ENCODE data around the gene SLC35E3. TPM values are rescaled to one million over a fixed set of nuclear protein-coding genes. Genes with fewer than 3 reads are reported as not detected.
"Not testable (repeated sequence)": the region's sequence is repeated elsewhere in the genome, so short reads cannot be mapped to it uniquely, and the experiment has no call there.

The SLC35E3 gene
- total RNA-seq, 4 donors from 2014 or later = 0.92 to 2.7 (median 1.6) TPM

DNA sequence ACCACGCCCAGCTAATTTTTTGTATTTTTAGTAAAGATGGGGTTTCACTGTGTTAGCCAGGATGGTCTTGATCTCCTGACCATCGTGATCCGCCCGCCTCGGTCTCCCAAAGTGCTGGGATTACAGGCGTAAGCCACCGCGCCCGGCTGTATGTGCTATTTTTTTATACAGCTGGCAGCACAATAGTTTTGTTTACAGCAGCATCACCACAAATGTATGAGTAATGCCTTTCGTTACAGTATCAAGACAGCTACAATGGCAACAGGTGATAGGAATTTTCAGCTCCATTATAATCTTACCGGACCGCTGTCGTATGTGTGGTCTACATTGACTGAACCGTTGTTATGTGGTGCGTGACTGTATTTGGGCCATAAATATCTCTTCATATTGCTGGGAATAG, 50.4 kb downstream of the SLC35E3 start:
- ATAC-seq (no peak), DNase-seq (no peak)
- Histone ChIP-seq H3K9me3 (no peaks in the 10 kb centered on the region), H3K36me3 (no peaks in the 10 kb centered on the region), H3K27ac (no peak overlapping the region), H3K4me3 (no peak overlapping the region), H3K4me1 (no peaks in the 10 kb centered on the region), H3K27me3 (no peaks in the 10 kb centered on the region)
- intact Hi-C loops (cut with DNase I; ENCODE audit: low total_unique reads) = no loop called here
- no peak for TF ChIP-seq POLR2A (IDR thresholded peaks at IDR 0.05)
- TF ChIP-seq, protein P1, sequence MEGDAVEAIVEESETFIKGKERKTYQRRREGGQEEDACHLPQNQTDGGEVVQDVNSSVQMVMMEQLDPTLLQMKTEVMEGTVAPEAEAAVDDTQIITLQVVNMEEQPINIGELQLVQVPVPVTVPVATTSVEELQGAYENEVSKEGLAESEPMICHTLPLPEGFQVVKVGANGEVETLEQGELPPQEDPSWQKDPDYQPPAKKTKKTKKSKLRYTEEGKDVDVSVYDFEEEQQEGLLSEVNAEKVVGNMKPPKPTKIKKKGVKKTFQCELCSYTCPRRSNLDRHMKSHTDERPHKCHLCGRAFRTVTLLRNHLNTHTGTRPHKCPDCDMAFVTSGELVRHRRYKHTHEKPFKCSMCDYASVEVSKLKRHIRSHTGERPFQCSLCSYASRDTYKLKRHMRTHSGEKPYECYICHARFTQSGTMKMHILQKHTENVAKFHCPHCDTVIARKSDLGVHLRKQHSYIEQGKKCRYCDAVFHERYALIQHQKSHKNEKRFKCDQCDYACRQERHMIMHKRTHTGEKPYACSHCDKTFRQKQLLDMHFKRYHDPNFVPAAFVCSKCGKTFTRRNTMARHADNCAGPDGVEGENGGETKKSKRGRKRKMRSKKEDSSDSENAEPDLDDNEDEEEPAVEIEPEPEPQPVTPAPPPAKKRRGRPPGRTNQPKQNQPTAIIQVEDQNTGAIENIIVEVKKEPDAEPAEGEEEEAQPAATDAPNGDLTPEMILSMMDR (IDR thresholded peaks at IDR 0.05 in 4 of 5, conservative IDR thresholded peaks at IDR 0.05 in 1 of 5) = no peak
- in situ Hi-C loops (cut with MboI; ENCODE audit: low sequenced_read_pairs in 4 of 4) = no loop called here

DNA sequence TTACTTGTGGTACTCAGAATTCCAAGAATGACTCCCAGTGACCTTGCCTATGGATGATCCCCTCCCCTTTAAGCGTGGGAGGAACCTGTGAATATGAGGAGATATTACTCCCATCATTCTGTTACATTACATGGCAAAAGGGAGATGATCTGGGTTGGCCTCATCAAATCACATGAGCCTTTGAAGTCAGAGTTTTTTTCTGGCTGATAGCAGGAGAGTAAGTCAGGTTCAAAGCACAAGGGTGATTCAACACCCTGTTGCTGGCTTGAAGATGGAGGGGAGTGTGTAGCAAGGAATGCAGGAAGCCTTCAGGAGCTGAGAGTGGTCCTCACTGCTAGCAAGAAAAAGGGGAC, 52.9 kb downstream of the SLC35E3 start:
- DNase-seq (no peak), ATAC-seq (no peak)
- Histone ChIP-seq H3K4me3 (no peak overlapping the region), H3K27me3 (no peaks in the 10 kb centered on the region), H3K4me1 (no peaks in the 10 kb centered on the region), H3K36me3 (no peaks in the 10 kb centered on the region), H3K27ac (no peak overlapping the region), H3K9me3 (no peaks in the 10 kb centered on the region)
- no peak for TF ChIP-seq POLR2A (IDR thresholded peaks at IDR 0.05)
- TF ChIP-seq, protein P1 (IDR thresholded peaks at IDR 0.05 in 4 of 5, conservative IDR thresholded peaks at IDR 0.05 in 1 of 5) = no peak
- intact Hi-C loops (cut with DNase I; ENCODE audit: low total_unique reads) (no loop called here), in situ Hi-C loops (cut with MboI; ENCODE audit: low sequenced_read_pairs in 4 of 4) (no loop called here)

DNA sequence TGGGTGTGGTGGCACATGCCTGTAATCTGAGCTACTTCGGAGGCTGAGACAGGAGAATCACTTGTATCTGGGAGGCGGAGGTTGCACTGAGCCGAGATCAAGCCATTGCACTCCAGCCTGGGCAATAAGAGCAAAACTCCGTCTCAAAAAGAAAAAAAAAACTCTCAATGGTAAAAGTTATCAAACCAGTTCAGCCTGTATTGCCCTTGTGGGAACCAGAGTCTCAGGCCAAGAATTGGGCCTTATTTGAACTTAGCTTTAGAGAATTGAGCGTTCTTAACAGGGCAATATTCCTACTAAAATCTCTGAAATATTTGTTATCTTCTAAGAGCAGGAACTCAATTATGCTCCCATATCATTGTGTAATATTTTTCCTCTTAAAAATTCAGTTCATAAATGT, 54.3 kb downstream of the SLC35E3 start:
- DNase-seq (no peak), ATAC-seq (no peak)
- H3K36me3 ChIP-seq = no peaks in the 10 kb centered on the region
- no peaks in the 10 kb centered on the region for H3K4me1 ChIP-seq
- H3K27ac ChIP-seq = no peak overlapping the region
- TF ChIP-seq, protein P1 (IDR thresholded peaks at IDR 0.05 in 4 of 5, conservative IDR thresholded peaks at IDR 0.05 in 1 of 5) = no peak
- TF ChIP-seq POLR2A (IDR thresholded peaks at IDR 0.05) = no peak
- no peaks in the 10 kb centered on the region for H3K9me3 ChIP-seq
- no peak overlapping the region for H3K4me3 ChIP-seq
- H3K27me3 ChIP-seq = no peaks in the 10 kb centered on the region
- in situ Hi-C loops (cut with MboI; ENCODE audit: low sequenced_read_pairs in 4 of 4) (loop anchor here in 1 of 4 donors (25.0 kb wide), 1 partner anchor 438 kb away; no protein-coding TSS in a partner anchor), intact Hi-C loops (cut with DNase I; ENCODE audit: low total_unique reads) (loop anchor here (10.0 kb wide), 1 partner anchor 465 kb away; the partner anchor contains the start of gene MDM1)

DNA sequence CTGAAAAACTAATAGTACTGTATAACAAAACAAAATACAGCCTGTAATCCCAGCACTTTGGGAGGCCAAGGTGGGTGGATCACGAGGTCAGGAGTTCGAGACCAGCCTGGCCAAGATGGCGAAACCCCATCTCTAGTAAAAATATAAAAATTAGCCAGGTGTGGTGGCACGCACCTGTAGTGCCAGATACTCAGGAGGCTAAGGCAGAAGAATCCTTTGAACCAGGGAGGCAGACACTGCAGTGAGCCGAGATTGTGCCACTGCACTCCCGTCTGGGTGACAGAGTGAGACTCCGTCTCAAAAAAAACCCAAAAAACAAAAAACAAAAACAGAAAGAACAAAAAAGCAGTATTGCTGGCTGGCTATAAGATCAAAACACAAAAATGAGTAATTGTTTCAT, 55.1 kb downstream of the SLC35E3 start:
- not testable (repeated sequence) for DNase-seq, H3K27ac ChIP-seq, H3K4me3 ChIP-seq, H3K4me1 ChIP-seq, H3K36me3 ChIP-seq, H3K27me3 ChIP-seq, H3K9me3 ChIP-seq, ATAC-seq
- in situ Hi-C loops (cut with MboI; ENCODE audit: low sequenced_read_pairs in 4 of 4) = loop anchor here in 1 of 4 donors (25.0 kb wide), 1 partner anchor 439 kb away; no protein-coding TSS in a partner anchor
- intact Hi-C loops (cut with DNase I; ENCODE audit: low total_unique reads) = loop anchor here (10.0 kb wide), 1 partner anchor 466 kb away; the partner anchor contains the start of gene MDM1

DNA sequence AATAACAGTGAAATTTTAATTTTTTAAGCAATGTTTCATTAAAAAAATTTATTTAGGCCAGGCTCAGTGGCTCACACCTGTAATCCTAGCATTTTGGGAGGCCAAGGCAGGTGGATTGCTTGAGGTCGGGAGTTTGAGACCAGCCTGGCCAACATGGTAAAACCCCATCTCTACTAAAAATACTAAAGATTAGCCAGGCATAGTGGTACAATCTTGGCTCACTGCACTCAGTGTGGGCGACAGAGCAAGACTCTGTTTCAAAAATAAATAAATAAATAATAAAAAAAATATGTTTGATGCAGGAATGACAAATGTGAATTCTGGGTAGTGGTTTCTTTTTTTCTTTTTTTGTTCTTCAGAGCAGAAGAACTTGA, 56.4 kb downstream of the SLC35E3 start:
- H3K27me3 ChIP-seq, ATAC-seq, DNase-seq, H3K27ac ChIP-seq, H3K9me3 ChIP-seq, H3K36me3 ChIP-seq, H3K4me1 ChIP-seq, H3K4me3 ChIP-seq: not testable (repeated sequence)
- intact Hi-C loops (cut with DNase I; ENCODE audit: low total_unique reads) (loop anchor here (10.0 kb wide), 1 partner anchor 468 kb away; the partner anchor contains the start of gene MDM1), in situ Hi-C loops (cut with MboI; ENCODE audit: low sequenced_read_pairs in 4 of 4) (loop anchor here in 1 of 4 donors (25.0 kb wide), 1 partner anchor 440 kb away; no protein-coding TSS in a partner anchor)

DNA sequence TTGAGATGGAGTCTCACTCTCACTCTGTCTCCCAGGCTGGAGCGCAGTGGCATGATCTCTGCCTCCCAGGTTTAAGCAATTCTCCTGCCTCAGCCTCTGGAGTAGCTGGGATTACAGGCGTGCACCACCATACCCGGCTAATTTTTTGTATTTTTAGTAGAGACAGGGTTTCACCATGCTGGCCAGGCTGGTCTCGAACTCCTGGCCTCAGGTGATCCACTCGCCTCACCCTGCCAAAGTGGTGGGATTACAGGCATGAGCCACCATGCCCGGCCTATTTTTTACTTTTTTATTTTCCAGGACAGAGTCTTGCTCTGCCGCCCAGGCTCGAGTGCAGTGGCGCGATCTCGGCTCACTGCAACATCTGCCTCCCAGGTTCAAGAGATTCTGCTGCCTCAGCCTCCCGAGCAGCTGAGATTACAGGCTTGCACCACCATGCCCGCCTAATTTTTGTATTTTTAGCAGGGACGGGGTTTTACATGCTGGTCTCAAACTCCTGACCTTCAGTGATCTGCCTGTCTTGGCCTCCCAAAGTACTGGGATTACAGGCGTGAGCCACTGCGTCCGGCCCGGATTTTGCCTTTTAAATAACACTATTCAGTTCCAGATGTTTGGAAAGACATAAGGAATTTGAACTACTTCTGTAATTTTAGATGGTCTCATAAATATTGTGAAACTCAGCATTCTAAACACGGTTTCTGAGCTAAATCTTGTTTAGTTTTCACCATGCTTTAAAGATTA, 57.1 kb downstream of the SLC35E3 start:
- not testable (repeated sequence) for H3K27ac ChIP-seq, H3K27me3 ChIP-seq, ATAC-seq, H3K4me1 ChIP-seq, DNase-seq, H3K36me3 ChIP-seq, H3K9me3 ChIP-seq, H3K4me3 ChIP-seq
- in situ Hi-C loops (cut with MboI; ENCODE audit: low sequenced_read_pairs in 4 of 4) = loop anchor here in 1 of 4 donors (25.0 kb wide), 1 partner anchor 441 kb away; no protein-coding TSS in a partner anchor
- intact Hi-C loops (cut with DNase I; ENCODE audit: low total_unique reads) = loop anchor here (10.0 kb wide), 1 partner anchor 468 kb away; the partner anchor contains the start of gene MDM1
